GM12878 (cell line): ENCODE data around the gene FAM20A. TPM values are rescaled to one million over a fixed set of nuclear protein-coding genes. Genes with fewer than 3 reads are reported as not detected.
A peak's percentile ranks its signal among the peaks of the same experiment; 100 is the strongest.

Source experiments
- CREB1 ChIP-seq: IDR thresholded peaks from 2 replicates; pipeline ENCODE4 v1.6.1; 2012; ENCODE audit warnings: low read depth, mild to moderate bottlenecking, inconsistent platforms
- DPF2 ChIP-seq: fragments of 450-650 bp; IDR thresholded peaks from 2 replicates; pipeline ENCODE4 v1.6.1; 2017; ENCODE audit warnings: mild to moderate bottlenecking
- FOXM1 ChIP-seq: IDR thresholded peaks from 2 replicates; pipeline ENCODE4 v1.6.1; 2012; ENCODE audit warnings: low read depth, mild to moderate bottlenecking, inconsistent platforms, low read length, moderate library complexity
- HCFC1 ChIP-seq: fragments of 150-350 bp; IDR thresholded peaks from 2 replicates; pipeline ENCODE4 v1.6.1; 2014; ENCODE audit warnings: low read length
- HDAC6 ChIP-seq: fragments of 200-600 bp; sonication (generic); IDR thresholded peaks from one replicate; pipeline ENCODE4 v1.8.0; 2017; ENCODE audit warnings: antibody characterized with exemption; ENCODE audit not compliant: unreplicated experiment
- KAT2A ChIP-seq: conservative IDR thresholded peaks from 2 replicates; pipeline ENCODE4 v1.6.1; 2011; ENCODE audit warnings: low read depth, low read length; ENCODE audit not compliant: control insufficient read depth
- SIX5 ChIP-seq: IDR thresholded peaks from 2 replicates; pipeline ENCODE4 v1.6.1; 2011; ENCODE audit warnings: mild to moderate bottlenecking, low read depth, low read length, moderate library complexity; ENCODE audit not compliant: severe bottlenecking
- SP1 ChIP-seq: IDR thresholded peaks from one replicate; pipeline ENCODE4 v1.6.1; 2011; ENCODE audit warnings: low read depth, low read length
- STAT3 ChIP-seq: IDR thresholded peaks from 2 replicates; pipeline ENCODE4 v1.6.1; 2011; ENCODE audit warnings: low read depth, low read length, improper control_type of control experiment
- ZBED1 ChIP-seq: IDR thresholded peaks from 2 replicates; pipeline ENCODE4 v1.6.1; 2016; ENCODE audit warnings: borderline replicate concordance
- polyA plus RNA-seq, 11 experiments: library from polyadenylated mRNA; depleted of rRNA in 4 of 11; unstranded in 6 of 11; stranded (reverse) in 5 of 11; fragments of >200 nt; fragmentation: Nextera tagmentation in 4 of 11; fragmentation: Illumina TruSeq in 1 of 11; extraction: Ambion mirVana in 4 of 11; extraction: Trizol in 1 of 11; gene quantifications; 1 replicate in 1 of 11; 2 replicates in 10 of 11; pipeline versions ENCODE4 v1.2.1 to v1.2.3, GENCODE V29; 2011 to 2016; ENCODE audit warnings: inconsistent platforms in 2 of 11, missing spikeins in 2 of 11, low read depth in 1 of 11
- total RNA-seq, 4 experiments: library from RNA; depleted of rRNA in 3 of 4; stranded (reverse); fragments of >200 nt in 3 of 4; fragmentation: Illumina TruSeq in 1 of 4; extraction: Trizol in 1 of 4; gene quantifications; 2 replicates each; pipeline versions ENCODE4 v1.2.1 to v1.2.3, GENCODE V29; 2013 to 2021
- TF ChIP-seq, protein P1 (sequence below): fragments of 450-650 bp; IDR thresholded peaks from 2 replicates; pipeline ENCODE4 v1.6.1; 2018; ENCODE audit warnings: borderline replicate concordance, mild to moderate bottlenecking; ENCODE audit not compliant: partially characterized antibody
- TF ChIP-seq, protein P2 (sequence below): IDR thresholded peaks from 2 replicates; pipeline ENCODE4 v1.6.1; 2011; ENCODE audit warnings: mild to moderate bottlenecking, low read depth, low read length, moderate library complexity; ENCODE audit not compliant: insufficient replicate concordance

The FAM20A gene
- total and polyA plus RNA-seq, 10 of the 15 experiments (the other 5 are each of a cell fraction or from before 2014, with no cell fraction given), result 0.13 TPM; not detected in 9

DNA sequence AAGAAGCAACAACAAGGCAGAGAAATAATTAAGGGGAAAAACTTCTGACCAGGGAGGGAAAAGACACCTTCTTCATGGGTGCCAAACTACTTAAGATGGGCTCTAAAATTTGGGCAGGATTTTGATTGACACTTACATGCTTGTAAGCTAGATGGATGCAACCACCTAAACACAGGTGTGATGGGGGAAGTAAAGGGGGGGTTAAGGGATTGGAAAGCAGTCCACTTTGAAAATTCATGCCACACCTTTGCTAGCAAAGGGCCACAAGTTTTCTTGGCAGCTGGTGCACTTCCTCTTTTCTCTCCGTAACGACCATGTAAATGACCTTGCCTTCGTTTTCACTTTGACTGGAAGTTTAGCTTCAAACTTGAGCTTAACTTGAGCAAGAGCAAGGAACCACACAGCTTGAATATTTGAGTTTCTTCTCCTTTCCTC lies 103.3 kb downstream of the FAM20A start (continued):
- TF ChIP-seq SIX5 (no peak), DPF2 (peak; percentile 99), SP1 (peak; percentile 73), HDAC6 (no peak), CREB1 (0 out of 2 replicates have a peak, but pooled peaks have one; percentile 46), ZBED1 (no peak; the same call in 1 of the 2 replicates), HCFC1 (no peak), STAT3 (peak; percentile 83; the same call in 1 of the 2 replicates), KAT2A (no peak), FOXM1 (peak; percentile 76; the same call in 1 of the 2 replicates)
- TF ChIP-seq, protein P1, sequence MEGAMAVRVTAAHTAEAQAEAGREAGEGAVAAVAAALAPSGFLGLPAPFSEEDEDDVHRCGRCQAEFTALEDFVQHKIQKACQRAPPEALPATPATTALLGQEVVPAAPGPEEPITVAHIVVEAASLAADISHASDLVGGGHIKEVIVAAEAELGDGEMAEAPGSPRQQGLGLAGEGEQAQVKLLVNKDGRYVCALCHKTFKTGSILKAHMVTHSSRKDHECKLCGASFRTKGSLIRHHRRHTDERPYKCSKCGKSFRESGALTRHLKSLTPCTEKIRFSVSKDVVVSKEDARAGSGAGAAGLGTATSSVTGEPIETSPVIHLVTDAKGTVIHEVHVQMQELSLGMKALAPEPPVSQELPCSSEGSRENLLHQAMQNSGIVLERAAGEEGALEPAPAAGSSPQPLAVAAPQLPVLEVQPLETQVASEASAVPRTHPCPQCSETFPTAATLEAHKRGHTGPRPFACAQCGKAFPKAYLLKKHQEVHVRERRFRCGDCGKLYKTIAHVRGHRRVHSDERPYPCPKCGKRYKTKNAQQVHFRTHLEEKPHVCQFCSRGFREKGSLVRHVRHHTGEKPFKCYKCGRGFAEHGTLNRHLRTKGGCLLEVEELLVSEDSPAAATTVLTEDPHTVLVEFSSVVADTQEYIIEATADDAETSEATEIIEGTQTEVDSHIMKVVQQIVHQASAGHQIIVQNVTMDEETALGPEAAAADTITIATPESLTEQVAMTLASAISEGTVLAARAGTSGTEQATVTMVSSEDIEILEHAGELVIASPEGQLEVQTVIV, result no peak
- TF ChIP-seq, protein P2, sequence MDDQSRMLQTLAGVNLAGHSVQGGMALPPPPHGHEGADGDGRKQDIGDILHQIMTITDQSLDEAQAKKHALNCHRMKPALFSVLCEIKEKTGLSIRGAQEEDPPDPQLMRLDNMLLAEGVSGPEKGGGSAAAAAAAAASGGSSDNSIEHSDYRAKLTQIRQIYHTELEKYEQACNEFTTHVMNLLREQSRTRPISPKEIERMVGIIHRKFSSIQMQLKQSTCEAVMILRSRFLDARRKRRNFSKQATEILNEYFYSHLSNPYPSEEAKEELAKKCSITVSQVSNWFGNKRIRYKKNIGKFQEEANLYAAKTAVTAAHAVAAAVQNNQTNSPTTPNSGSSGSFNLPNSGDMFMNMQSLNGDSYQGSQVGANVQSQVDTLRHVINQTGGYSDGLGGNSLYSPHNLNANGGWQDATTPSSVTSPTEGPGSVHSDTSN, result peak; percentile 80
